ENCODE data around the gene TAS2R30.
"Not testable (repeated sequence)": the region's sequence is repeated elsewhere in the genome, so short reads cannot be mapped to it uniquely, and the experiment has no call there.

Gene TAS2R30

DNA sequence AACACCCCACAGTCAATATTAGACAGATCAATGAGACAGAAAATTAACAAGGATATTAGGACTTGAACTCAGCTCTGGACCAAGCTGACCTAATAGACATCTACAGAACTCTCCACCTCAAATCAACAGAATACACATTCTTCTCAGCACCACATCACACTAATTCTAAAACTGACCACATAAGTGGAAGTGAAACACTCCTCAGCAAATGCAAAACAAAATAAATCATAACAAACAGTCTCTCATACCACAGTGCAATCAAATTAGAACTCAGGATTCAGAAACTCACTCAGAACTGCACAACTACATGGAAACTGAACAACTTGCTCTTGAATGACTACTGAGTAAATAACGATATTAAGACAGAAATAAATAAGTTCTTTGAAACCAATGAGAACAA lies 23.2 kb downstream of the TAS2R30 start:
- DNase-seq, result not testable (repeated sequence)

- DNase-seq, result no peak
These were observed 25.6 kb downstream of the TAS2R30 start for GRCh38 chr12:11108862-11109261.

DNA sequence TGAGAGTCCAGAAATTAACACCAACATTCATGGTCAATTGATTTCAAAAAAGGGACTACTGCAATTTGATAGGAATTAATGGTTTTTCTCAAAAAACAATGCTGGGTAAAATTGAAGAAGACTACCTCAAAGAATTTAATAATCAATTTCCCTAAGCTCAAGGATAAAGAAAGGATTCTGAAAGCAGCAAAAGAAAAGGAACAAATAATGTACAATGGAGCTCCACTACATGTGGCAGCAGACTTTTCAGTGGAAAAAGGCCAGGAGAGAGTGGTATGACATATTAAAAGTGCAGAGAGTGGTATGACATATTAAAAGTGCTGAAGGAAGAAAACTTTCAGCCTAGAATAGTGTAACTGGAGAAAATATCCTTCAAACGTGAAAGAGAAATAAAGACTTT lies 26.7 kb downstream of the TAS2R30 start:
- DNase-seq, result no peak

DNA sequence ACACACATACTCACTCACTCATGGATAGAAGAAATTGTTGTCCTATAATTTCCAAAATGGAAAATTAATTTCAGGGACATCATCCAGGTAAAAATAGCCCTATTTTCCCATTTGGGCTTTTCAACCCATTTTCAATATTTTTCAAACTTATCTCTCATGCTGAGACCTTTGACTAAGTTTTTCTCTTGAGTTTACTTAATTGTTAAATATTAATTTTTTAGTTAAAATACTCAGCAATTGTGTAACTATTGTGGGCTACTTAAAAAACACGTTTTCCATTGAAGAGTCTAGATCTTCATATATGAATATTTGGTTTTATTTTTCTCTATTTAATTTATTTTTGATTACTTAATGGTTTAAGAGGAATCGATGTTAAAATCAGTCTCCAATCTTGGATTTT lies 28.2 kb downstream of the TAS2R30 start:
- no peak for DNase-seq

DNA sequence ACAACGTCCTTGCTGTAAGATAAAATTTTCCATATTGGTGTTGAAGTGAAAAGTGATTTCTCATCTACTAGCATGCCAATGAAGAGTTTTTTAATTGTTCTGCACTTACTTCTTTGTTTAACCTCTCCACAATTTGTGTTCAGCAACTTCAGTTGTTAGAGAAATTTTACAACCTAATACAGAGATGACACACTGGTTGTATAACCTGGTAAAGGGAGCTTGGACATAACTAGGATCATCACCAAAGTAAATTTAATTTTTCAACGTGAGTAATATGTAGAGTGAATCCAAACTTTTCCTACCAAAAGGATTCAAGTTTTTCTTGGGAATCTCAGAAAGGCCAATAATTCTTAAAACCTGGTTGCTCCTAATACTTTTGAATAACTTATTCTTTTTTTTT lies 28.9 kb downstream of the TAS2R30 start:
- no peak for DNase-seq

- DNase-seq, result not testable (repeated sequence)
These were observed 39.5 kb downstream of the TAS2R30 start for GRCh38 chr12:11094910-11095309.

DNA sequence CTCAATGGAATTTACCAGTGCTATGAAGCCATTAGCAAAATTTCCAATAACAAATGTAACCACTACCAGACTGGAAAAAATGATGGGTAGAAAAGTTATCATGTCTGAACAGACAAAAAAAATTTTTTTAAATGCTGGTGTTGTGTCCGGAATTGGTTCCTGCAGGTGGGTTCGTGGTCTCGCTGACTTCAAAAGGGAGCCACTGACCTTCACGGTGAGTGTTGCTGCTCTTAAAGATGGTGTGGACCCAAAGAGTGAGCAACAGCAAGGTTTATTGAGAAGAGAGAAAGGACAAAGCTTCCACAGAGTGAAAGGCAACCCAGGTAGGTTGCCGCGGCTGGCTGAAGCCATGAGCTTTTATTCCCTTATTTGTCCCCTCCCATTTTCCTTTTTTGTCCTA lies 42.3 kb downstream of the TAS2R30 start, which contains the start of gene TAS2R43:
TSS of gene TAS2R43 (minus strand) at position 186 of the 400 bp plus-strand sequence. CDS start at position 102, 84 bp downstream.
- DNase-seq, result no peak

DNA sequence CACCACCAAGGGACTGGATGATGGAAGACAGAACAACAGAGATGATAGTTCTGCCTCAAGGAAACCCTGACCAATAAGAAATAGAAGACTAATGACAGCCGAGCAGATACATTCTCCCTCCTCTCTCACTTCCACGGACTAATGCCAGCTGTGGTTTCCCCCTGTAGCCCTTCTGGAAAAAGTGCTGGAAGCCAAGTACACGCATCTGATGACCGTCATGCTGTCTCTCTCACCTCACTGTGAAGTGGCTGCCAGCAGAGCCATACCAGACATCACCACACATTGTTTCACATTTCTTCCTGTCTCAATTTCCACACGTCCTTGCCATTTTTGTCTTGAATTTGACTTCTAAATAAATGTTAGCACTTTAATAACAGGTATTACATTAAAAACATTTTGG lies 45.2 kb downstream of the TAS2R30 start:
- no peak for DNase-seq

DNA sequence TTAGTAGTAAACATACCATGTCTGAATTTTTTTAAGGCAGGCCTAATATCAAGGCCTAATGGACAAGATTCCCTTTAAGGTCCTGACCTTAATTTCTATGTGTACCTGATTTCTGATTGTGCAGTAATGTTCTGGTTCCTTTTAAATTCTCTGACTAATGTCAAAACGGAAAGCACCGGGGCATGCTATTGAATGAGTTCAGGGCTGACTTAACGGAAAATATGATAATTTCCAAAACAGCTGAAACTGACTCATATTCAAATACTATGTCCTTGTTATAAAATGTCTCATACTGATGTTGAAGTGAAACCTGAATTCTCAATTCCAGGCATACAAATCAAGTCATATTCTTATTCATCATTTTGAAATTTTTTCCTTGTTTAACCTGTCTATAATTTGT lies 49.0 kb downstream of the TAS2R30 start:
- no peak for DNase-seq

All from NCI-H345 (cell line).